ENCODE data around the gene MIPOL1. TPM values are rescaled to one million over a fixed set of nuclear protein-coding genes. Genes with fewer than 3 reads are reported as not detected.

The MIPOL1 gene
- total and polyA plus RNA-seq, 2 experiments from 2014 or later: 5.7 to 5.9 TPM

DNA sequence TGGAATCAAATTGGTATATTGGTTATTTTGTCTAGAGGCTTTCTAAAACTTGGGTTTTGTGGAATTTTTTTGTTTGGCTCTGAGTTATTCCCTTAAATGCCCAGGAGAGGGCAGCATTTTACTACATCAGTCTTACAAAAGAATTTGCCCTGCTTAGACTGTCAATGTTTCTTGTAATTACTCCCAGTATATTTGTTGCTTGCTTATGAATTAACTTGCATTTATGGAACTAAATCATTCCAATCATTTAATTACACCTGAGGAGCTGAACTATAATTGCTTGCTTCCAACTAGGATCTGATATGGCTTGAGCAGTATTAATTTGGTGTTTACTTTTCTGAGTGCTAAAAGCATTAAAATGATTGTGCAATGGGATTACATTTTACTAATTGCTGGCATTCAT is 48.7 kb downstream of the MIPOL1 start:
- Histone ChIP-seq H3K36me3 (ENCODE audit: low read depth) (no peaks in the 10 kb centered on the region), H3K9me3 (ENCODE audit: low read depth) (no peaks in the 10 kb centered on the region)
- in situ Hi-C loops (cut with MboI): loop anchor here (10.0 kb wide), 2 partner anchors 358 to 618 kb away; no protein-coding TSS in a partner anchor

DNA sequence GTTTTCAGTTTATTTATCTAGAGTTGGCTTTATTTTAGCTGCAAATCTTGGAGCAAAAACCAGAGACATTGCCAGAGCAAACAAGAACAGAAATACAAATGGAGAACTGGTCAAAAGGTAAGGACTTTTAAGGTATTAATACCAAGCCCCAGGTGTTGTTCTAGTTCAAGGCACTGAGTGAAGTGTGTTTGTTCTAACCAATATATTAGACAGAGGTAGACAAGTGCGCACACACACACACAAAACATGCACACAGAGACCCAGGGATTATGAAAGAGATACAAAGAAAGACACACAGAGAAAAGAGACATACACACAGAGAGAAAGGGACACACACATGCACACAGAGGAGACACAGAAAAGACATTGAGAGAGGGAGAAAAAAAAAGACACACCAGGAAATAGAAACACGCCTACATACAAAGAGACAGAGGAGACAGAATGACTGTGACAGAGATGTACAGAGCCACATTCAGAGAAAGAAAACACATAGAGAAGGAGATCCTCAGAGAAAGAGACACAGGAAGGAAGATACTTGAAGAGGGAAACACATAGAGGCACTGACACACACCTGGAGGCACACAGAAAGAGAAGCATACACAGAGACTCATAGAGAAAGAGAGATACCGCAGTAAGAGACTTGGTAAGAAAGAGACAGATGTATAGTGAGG is 50.2 kb downstream of the MIPOL1 start:
- Histone ChIP-seq H3K9ac (no peak overlapping the region), H3K36me3 (ENCODE audit: low read depth) (no peaks in the 10 kb centered on the region), H3K9me2 (ENCODE audit: insufficient read depth) (no peaks in the 10 kb centered on the region), H3K79me2 (ENCODE audit: insufficient read depth) (no peaks in the 10 kb centered on the region), H3K4me3 (no peak overlapping the region), H2AFZ (no peak overlapping the region), H3F3A (ENCODE audit: insufficient read depth) (no peaks in the 10 kb centered on the region), H3K27me3 (replicated peaks; ENCODE audit: insufficient read depth) (no peaks in the 10 kb centered on the region), H3K4me1 (ENCODE audit: insufficient read depth) (no peaks in the 10 kb centered on the region), H3K4me2 (ENCODE audit: unreplicated experiment) (no peak overlapping the region), H4K20me1 (ENCODE audit: insufficient read depth) (no peaks in the 10 kb centered on the region), H3K27ac (no peak overlapping the region), H3K9me3 (ENCODE audit: low read depth) (no peaks in the 10 kb centered on the region)
- 94 to 100% methylated on average over 3 of the region's 3 CpGs for WGBS, 2 experiments (ENCODE audit: low coverage in 1 of 2, low lambda C conversion rate in 2 of 2, missing lambda C conversion rate in 2 of 2)
- TF ChIP-seq EZH2 (IDR thresholded peaks at IDR 0.05; ENCODE audit: insufficient read depth, poor library complexity, severe bottlenecking) (no peak), EZH2phosphoT487 (IDR thresholded peaks at IDR 0.05; ENCODE audit: insufficient read depth, low read depth) (no peak)
- DNase-seq: no peak
- in situ Hi-C loops (cut with MboI): loop anchor here (10.0 kb wide), 2 partner anchors 357 to 617 kb away; no protein-coding TSS in a partner anchor

More for the DNA sequence above, 48.7 kb downstream of the MIPOL1 start:
- Histone ChIP-seq H3K79me2 (ENCODE audit: insufficient read depth) (no peaks in the 10 kb centered on the region), H3K4me2 (ENCODE audit: unreplicated experiment) (no peak overlapping the region), H3K27ac (no peak overlapping the region), H3K4me3 (no peak overlapping the region), H3F3A (ENCODE audit: insufficient read depth) (no peaks in the 10 kb centered on the region), H2AFZ (no peak overlapping the region), H3K9ac (no peak overlapping the region), H3K27me3 (replicated peaks; ENCODE audit: insufficient read depth) (no peaks in the 10 kb centered on the region), H4K20me1 (ENCODE audit: insufficient read depth) (no peaks in the 10 kb centered on the region), H3K9me2 (ENCODE audit: insufficient read depth) (no peaks in the 10 kb centered on the region), H3K4me1 (ENCODE audit: insufficient read depth) (no peaks in the 10 kb centered on the region)
- TF ChIP-seq EZH2 (IDR thresholded peaks at IDR 0.05; ENCODE audit: insufficient read depth, poor library complexity, severe bottlenecking) (no peak), EZH2phosphoT487 (IDR thresholded peaks at IDR 0.05; ENCODE audit: insufficient read depth, low read depth) (no peak)
- DNase-seq: peak; percentile 69

DNA sequence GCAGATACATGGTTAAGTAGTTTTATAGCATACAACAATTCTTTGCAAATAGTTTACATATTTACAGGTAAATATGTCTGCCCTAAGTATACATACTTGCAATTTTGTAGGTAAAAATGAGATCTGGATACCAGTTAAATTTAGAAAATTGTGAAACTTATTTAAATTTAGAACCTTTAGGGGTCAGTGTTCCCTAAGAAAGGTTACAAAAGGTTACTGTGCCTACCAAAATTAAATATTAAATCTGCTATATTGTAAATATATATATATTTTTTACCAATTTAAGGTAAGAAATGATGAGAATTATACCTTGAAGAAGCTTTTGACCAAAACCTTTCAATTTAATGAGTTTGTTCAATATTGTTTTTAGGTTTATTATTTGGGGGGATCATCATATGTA is 54.0 kb downstream of the MIPOL1 start:
- no peaks in the 10 kb centered on the region for H3K27me3 ChIP-seq (replicated peaks; ENCODE audit: insufficient read depth)
- no peak overlapping the region for H3K9ac ChIP-seq
- no peaks in the 10 kb centered on the region for H4K20me1 ChIP-seq (ENCODE audit: insufficient read depth)
- DNase-seq: peak; percentile 1
- no peaks in the 10 kb centered on the region for H3K9me3 ChIP-seq (ENCODE audit: low read depth)
- peaks cover 7% of the 10 kb centered on the region; the same call in 1 of the 2 replicates for H3K4me1 ChIP-seq (ENCODE audit: insufficient read depth)
- H3K4me3 ChIP-seq: no peak overlapping the region
- no peak overlapping the region for H3K4me2 ChIP-seq (ENCODE audit: unreplicated experiment)
- no peaks in the 10 kb centered on the region for H3K36me3 ChIP-seq (ENCODE audit: low read depth)
- H3K79me2 ChIP-seq (ENCODE audit: insufficient read depth): no peaks in the 10 kb centered on the region
- TF ChIP-seq EZH2phosphoT487 (IDR thresholded peaks at IDR 0.05; ENCODE audit: insufficient read depth, low read depth) (no peak), EZH2 (IDR thresholded peaks at IDR 0.05; ENCODE audit: insufficient read depth, poor library complexity, severe bottlenecking) (no peak)
- in situ Hi-C loops (cut with MboI): no loop called here
- H3K27ac ChIP-seq: no peak overlapping the region
- H3K9me2 ChIP-seq (ENCODE audit: insufficient read depth): no peaks in the 10 kb centered on the region
- H3F3A ChIP-seq (ENCODE audit: insufficient read depth): no peaks in the 10 kb centered on the region
- H2AFZ ChIP-seq: no peak overlapping the region

DNA sequence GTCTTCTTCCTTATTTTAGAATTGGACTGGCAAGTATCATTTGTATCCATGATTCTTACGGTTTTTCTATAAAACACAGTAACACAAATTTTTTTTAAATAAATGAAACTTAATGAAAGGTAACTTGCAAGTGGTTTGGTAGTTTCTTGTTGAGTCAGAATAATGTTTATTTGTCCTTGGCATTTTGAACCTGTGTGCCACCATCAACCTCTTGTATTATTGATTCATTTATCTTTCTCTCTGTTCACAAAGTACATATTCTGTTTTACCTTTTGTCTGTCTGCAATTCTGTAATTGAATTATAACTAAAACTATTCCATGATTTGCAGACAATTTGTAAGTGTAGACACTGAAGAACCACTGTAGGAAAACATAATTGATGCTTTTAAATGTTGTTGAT is 54.7 kb downstream of the MIPOL1 start:
- peaks cover 7% of the 10 kb centered on the region; the same call in 1 of the 2 replicates for H3K4me1 ChIP-seq (ENCODE audit: insufficient read depth)
- DNase-seq: no peak
- H3K9ac ChIP-seq: no peak overlapping the region
- no peak overlapping the region for H2AFZ ChIP-seq
- H4K20me1 ChIP-seq (ENCODE audit: insufficient read depth): no peaks in the 10 kb centered on the region
- no peaks in the 10 kb centered on the region for H3K27me3 ChIP-seq (replicated peaks; ENCODE audit: insufficient read depth)
- no peaks in the 10 kb centered on the region for H3K9me3 ChIP-seq (ENCODE audit: low read depth)
- TF ChIP-seq EZH2 (IDR thresholded peaks at IDR 0.05; ENCODE audit: insufficient read depth, poor library complexity, severe bottlenecking): no peak
- no peak for TF ChIP-seq EZH2phosphoT487 (IDR thresholded peaks at IDR 0.05; ENCODE audit: insufficient read depth, low read depth)
- in situ Hi-C loops (cut with MboI): no loop called here
- no peaks in the 10 kb centered on the region for H3K36me3 ChIP-seq (ENCODE audit: low read depth)
- H3K79me2 ChIP-seq (ENCODE audit: insufficient read depth): no peaks in the 10 kb centered on the region
- no peak overlapping the region for H3K27ac ChIP-seq
- no peaks in the 10 kb centered on the region for H3F3A ChIP-seq (ENCODE audit: insufficient read depth)
- H3K9me2 ChIP-seq (ENCODE audit: insufficient read depth): no peaks in the 10 kb centered on the region
- no peak overlapping the region for H3K4me2 ChIP-seq (ENCODE audit: unreplicated experiment)
- H3K4me3 ChIP-seq: no peak overlapping the region
- WGBS, 2 experiments (ENCODE audit: low coverage in 1 of 2, low lambda C conversion rate in 2 of 2, missing lambda C conversion rate in 2 of 2): 100% methylated on average over 1 of the region's 1 CpG
